Tibial artery (tissue), 4 donors: ENCODE measurements around the gene CDC42BPA.

Experiments
- DNase-seq, 2 donors: peaks; one replicate each; pipeline ENCODE4 v3.0.0-alpha.2; 2019
- H3K27ac ChIP-seq, 2 donors: fragments of 200-600 bp; sonication (generic) in 1 of 2; 1 replicate in 1 of 2; 2 replicates in 1 of 2; pipeline ENCODE4 v1.5.1; 2018 to 2019; ENCODE audit warnings: mild to moderate bottlenecking in 1 of 2
- H3K27me3 ChIP-seq, 2 donors: fragments of 200-600 bp; sonication (generic) in 1 of 2; one replicate each; pipeline versions ENCODE4 v1.5.1 to v1.6.0; 2016 to 2019
- H3K36me3 ChIP-seq, 3 donors: fragments of 200-600 bp; sonication (generic) in 2 of 3; one replicate each; pipeline ENCODE4 v1.5.1; 2016 to 2019; ENCODE audit warnings: mild to moderate bottlenecking in 2 of 3
- H3K4me1 ChIP-seq, 4 donors: fragments of 200-600 bp; sonication (generic) in 2 of 4; 1 replicate in 3 of 4; 2 replicates in 1 of 4; pipeline ENCODE4 v1.5.1; 2016 to 2019
- H3K4me3 ChIP-seq, 2 donors: fragments of 200-600 bp; sonication (generic) in 1 of 2; 1 replicate in 1 of 2; 2 replicates in 1 of 2; pipeline ENCODE4 v1.5.1; 2018 to 2019; ENCODE audit warnings: mild to moderate bottlenecking in 2 of 2
- H3K9me3 ChIP-seq, 3 donors: fragments of 200-600 bp; sonication (generic) in 1 of 3; one replicate each; pipeline ENCODE4 v1.5.1; 2016 to 2019
- CTCF ChIP-seq, 2 experiments: fragments of 200-600 bp in 1 of 2; fragments of 450-650 bp in 1 of 2; IDR thresholded peaks; one replicate each; pipeline ENCODE4 v1.5.1; 2017 to 2019; ENCODE audit warnings: antibody characterized with exemption in 2 of 2, mild to moderate bottlenecking in 1 of 2, moderate library complexity in 1 of 2
- intact Hi-C: fragments of 100-400 bp; cut with DNase I; formaldehyde crosslinking; loops from one replicate; pipeline ENCODE4 v1.15.0; 2023; ENCODE audit warnings: low total_unique reads

CDC42BPA gene

GRCh38 chr1:226981386-226981817, 336.9 kb downstream of the CDC42BPA start:
- H3K9me3 ChIP-seq = no peaks in the 10 kb centered on the region
- no peak for DNase-seq
- H3K4me3 ChIP-seq = no peak overlapping the region
- H3K27ac ChIP-seq = no peak overlapping the region
- TF ChIP-seq CTCF (IDR thresholded peaks at IDR 0.05) = no peak
- H3K27me3 ChIP-seq = no peaks in the 10 kb centered on the region
- intact Hi-C loops = no loop called here
- H3K36me3 ChIP-seq = peaks cover 11 to 82% (median 32%) of the 10 kb centered on the region in 3 donors
- peaks cover 0 to 19% (median 4%) of the 10 kb centered on the region in 4 donors for H3K4me1 ChIP-seq

- Histone ChIP-seq H3K9me3 (no peaks in the 10 kb centered on the region), H3K27ac (no peak overlapping the region), H3K4me1 (peaks cover 0 to 20% (median 4%) of the 10 kb centered on the region in 4 donors), H3K4me3 (no peak overlapping the region), H3K36me3 (peaks cover 8 to 75% (median 25%) of the 10 kb centered on the region in 3 donors), H3K27me3 (no peaks in the 10 kb centered on the region)
- intact Hi-C loops = no loop called here
- no peak for DNase-seq
- no peak for TF ChIP-seq CTCF (IDR thresholded peaks at IDR 0.05)
Measured at GRCh38 chr1:226980565-226981385, 337.5 kb downstream of the CDC42BPA start.

GRCh38 chr1:226980122-226980560, 338.2 kb downstream of the CDC42BPA start:
- Histone ChIP-seq H3K27me3 (no peaks in the 10 kb centered on the region), H3K36me3 (peaks cover 8 to 69% (median 19%) of the 10 kb centered on the region in 3 donors), H3K4me3 (no peak overlapping the region), H3K27ac (no peak overlapping the region), H3K4me1 (peaks cover 0 to 26% (median 9%) of the 10 kb centered on the region in 4 donors), H3K9me3 (no peaks in the 10 kb centered on the region)
- intact Hi-C loops = no loop called here
- no peak for DNase-seq
- TF ChIP-seq CTCF (IDR thresholded peaks at IDR 0.05) = no peak

GRCh38 chr1:226979517-226980121, 338.7 kb downstream of the CDC42BPA start:
- H3K27ac ChIP-seq = no peak overlapping the region
- intact Hi-C loops = no loop called here
- no peak for DNase-seq
- H3K4me3 ChIP-seq = no peak overlapping the region
- TF ChIP-seq CTCF (IDR thresholded peaks at IDR 0.05) = no peak
- no peaks in the 10 kb centered on the region for H3K9me3 ChIP-seq
- peaks cover 0 to 31% (median 15%) of the 10 kb centered on the region in 4 donors for H3K4me1 ChIP-seq
- peaks cover 8 to 64% (median 14%) of the 10 kb centered on the region in 3 donors for H3K36me3 ChIP-seq
- no peaks in the 10 kb centered on the region for H3K27me3 ChIP-seq

GRCh38 chr1:226979115-226979516, 339.2 kb downstream of the CDC42BPA start:
- peaks cover 0 to 36% (median 20%) of the 10 kb centered on the region in 4 donors for H3K4me1 ChIP-seq
- H3K36me3 ChIP-seq = peaks cover 8 to 59% (median 11%) of the 10 kb centered on the region in 3 donors
- DNase-seq = no peak
- intact Hi-C loops = no loop called here
- H3K27me3 ChIP-seq = no peaks in the 10 kb centered on the region
- TF ChIP-seq CTCF (IDR thresholded peaks at IDR 0.05) = no peak
- H3K9me3 ChIP-seq = no peaks in the 10 kb centered on the region
- no peak overlapping the region for H3K27ac ChIP-seq
- no peak overlapping the region for H3K4me3 ChIP-seq
